ENCODE measurements around the gene TEKTIP1. TPM values are rescaled to one million over a fixed set of nuclear protein-coding genes. Genes with fewer than 3 reads are reported as not detected.
"Not testable (repeated sequence)": the region's sequence is repeated elsewhere in the genome, so short reads cannot be mapped to it uniquely, and the experiment has no call there.

TEKTIP1 gene
- total and polyA plus RNA-seq, 9 donors, result 0.49 to 5.2 (median 3.8) TPM

- DNase-seq, result peak; percentile 48
- no peaks in the 10 kb centered on the region for H3K9me3 ChIP-seq (replicated peaks; ENCODE audit: control insufficient read depth, low read depth, low read length)
- H3K27ac ChIP-seq (ENCODE audit: low read length), result peak overlapping the region; percentile 76
- WGBS (ENCODE audit: insufficient coverage), result 11% methylated on average over 23 of the region's 31 CpGs
- peak overlapping the region; percentile 89 for H3K4me3 ChIP-seq (ENCODE audit: low read length)
- peaks cover 28% of the 10 kb centered on the region for H3K36me3 ChIP-seq (ENCODE audit: control insufficient read depth, insufficient read depth, low read length)
- no peaks in the 10 kb centered on the region for H3K27me3 ChIP-seq (ENCODE audit: control insufficient read depth, insufficient read depth, low read length)
- H3K4me1 ChIP-seq (ENCODE audit: control insufficient read depth, insufficient read depth, low read length), result peaks cover 20% of the 10 kb centered on the region
Observed at GRCh38 chr19:3507371-3508120, 31.4 kb upstream of the TEKTIP1 start.

- WGBS (ENCODE audit: insufficient coverage), result 98% methylated on average over 16 of the region's 18 CpGs
- H3K9me3 ChIP-seq (replicated peaks; ENCODE audit: control insufficient read depth, low read depth, low read length); H3K27me3 ChIP-seq (ENCODE audit: control insufficient read depth, insufficient read depth, low read length); H3K4me3 ChIP-seq (ENCODE audit: low read length); H3K27ac ChIP-seq (ENCODE audit: low read length); DNase-seq: not testable (repeated sequence)
- peaks cover 20% of the 10 kb centered on the region for H3K4me1 ChIP-seq (ENCODE audit: control insufficient read depth, insufficient read depth, low read length)
- H3K36me3 ChIP-seq (ENCODE audit: control insufficient read depth, insufficient read depth, low read length), result peaks cover 34% of the 10 kb centered on the region
Observed at GRCh38 chr19:3508121-3508661, 30.8 kb upstream of the TEKTIP1 start.

GRCh38 chr19:3508771-3509535, 30.0 kb upstream of the TEKTIP1 start:
- 85% methylated on average over 21 of the region's 23 CpGs for WGBS (ENCODE audit: insufficient coverage)
- Histone ChIP-seq H3K4me1 (ENCODE audit: control insufficient read depth, insufficient read depth, low read length) (peaks cover 20% of the 10 kb centered on the region), H3K4me3 (ENCODE audit: low read length) (no peak overlapping the region), H3K36me3 (ENCODE audit: control insufficient read depth, insufficient read depth, low read length) (peaks cover 40% of the 10 kb centered on the region), H3K9me3 (replicated peaks; ENCODE audit: control insufficient read depth, low read depth, low read length) (no peaks in the 10 kb centered on the region), H3K27ac (ENCODE audit: low read length) (no peak overlapping the region), H3K27me3 (ENCODE audit: control insufficient read depth, insufficient read depth, low read length) (no peaks in the 10 kb centered on the region)
- DNase-seq, result no peak

DNA sequence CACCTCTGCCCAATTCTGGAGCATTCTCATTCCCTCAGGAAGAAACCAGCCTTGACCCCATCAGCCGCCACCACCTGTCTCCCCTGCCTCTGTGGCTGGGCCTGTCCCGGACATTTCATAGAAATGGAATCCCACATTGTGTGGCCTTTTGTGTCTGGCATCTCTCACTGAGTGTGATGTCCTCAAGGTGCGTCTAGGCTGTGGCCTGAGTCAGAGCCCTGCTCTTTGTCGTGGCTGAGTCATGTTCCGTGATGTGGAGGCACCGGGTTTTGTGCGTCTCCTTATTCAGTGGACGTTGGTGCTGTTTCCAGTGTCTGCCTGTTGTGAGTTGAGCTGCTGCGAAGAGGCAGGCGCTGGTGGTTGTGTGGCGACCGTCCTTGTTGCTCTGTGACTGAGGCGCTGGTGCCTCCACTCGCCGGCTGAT, 29.4 kb upstream of the TEKTIP1 start:
- Histone ChIP-seq H3K27me3 (ENCODE audit: control insufficient read depth, insufficient read depth, low read length) (no peaks in the 10 kb centered on the region), H3K4me1 (ENCODE audit: control insufficient read depth, insufficient read depth, low read length) (peaks cover 20% of the 10 kb centered on the region), H3K27ac (ENCODE audit: low read length) (no peak overlapping the region), H3K36me3 (ENCODE audit: control insufficient read depth, insufficient read depth, low read length) (peaks cover 42% of the 10 kb centered on the region), H3K4me3 (ENCODE audit: low read length) (no peak overlapping the region), H3K9me3 (replicated peaks; ENCODE audit: control insufficient read depth, low read depth, low read length) (no peaks in the 10 kb centered on the region)
- WGBS (ENCODE audit: insufficient coverage), result 93% methylated on average over 15 of the region's 15 CpGs
- no peak for DNase-seq

GRCh38 chr19:3510727-3511126, 28.2 kb upstream of the TEKTIP1 start:
- H3K27me3 ChIP-seq (ENCODE audit: control insufficient read depth, insufficient read depth, low read length), result no peaks in the 10 kb centered on the region
- no peak overlapping the region for H3K4me3 ChIP-seq (ENCODE audit: low read length)
- peaks cover 16% of the 10 kb centered on the region for H3K4me1 ChIP-seq (ENCODE audit: control insufficient read depth, insufficient read depth, low read length)
- whole genome bisulfite sequencing (ENCODE audit: insufficient coverage), result 85% methylated on average over 20 of the region's 22 CpGs
- no peak for DNase-seq
- peaks cover 42% of the 10 kb centered on the region for H3K36me3 ChIP-seq (ENCODE audit: control insufficient read depth, insufficient read depth, low read length)
- no peaks in the 10 kb centered on the region for H3K9me3 ChIP-seq (replicated peaks; ENCODE audit: control insufficient read depth, low read depth, low read length)
- H3K27ac ChIP-seq (ENCODE audit: low read length), result no peak overlapping the region

DNA sequence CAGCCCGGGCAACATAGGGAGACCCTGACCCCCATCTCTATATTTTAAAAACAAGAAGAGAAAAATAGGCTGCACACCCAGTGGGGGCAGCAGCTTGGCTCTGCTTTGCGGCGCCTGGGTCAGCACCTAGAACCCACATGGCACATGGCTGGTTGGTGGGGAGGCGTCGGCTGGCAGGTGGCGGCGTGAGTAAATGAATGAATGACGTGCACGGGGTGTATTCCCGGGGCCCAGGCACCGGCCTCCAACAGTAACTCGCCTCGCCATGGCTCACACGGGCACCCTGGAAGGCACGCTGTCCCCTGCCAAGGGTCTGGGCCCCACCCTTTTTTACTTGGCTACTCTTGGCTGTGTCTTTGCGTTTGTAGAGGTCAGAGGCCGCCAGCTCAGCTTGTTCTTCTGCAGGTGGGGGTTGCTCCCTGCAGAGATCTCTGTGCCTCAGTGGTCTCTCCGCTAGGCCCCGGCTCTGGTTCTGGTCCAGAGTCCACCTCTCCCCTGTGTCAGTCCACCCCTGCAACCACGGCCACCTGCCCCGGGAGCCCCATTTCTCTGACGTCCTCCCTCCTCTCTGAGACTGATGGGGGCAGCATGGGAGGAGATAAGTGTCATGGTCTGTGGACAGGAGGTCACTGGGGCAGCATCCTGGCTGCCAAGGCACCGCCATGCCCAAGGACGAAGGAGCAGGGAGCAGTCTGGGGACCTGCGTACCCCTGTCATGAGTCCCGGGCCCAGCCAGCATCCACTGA, 27.3 kb upstream of the TEKTIP1 start:
- Histone ChIP-seq H3K9me3 (replicated peaks; ENCODE audit: control insufficient read depth, low read depth, low read length) (no peaks in the 10 kb centered on the region), H3K36me3 (ENCODE audit: control insufficient read depth, insufficient read depth, low read length) (peaks cover 46% of the 10 kb centered on the region), H3K4me3 (ENCODE audit: low read length) (no peak overlapping the region), H3K27me3 (ENCODE audit: control insufficient read depth, insufficient read depth, low read length) (no peaks in the 10 kb centered on the region), H3K4me1 (ENCODE audit: control insufficient read depth, insufficient read depth, low read length) (peaks cover 26% of the 10 kb centered on the region), H3K27ac (ENCODE audit: low read length) (no peak overlapping the region)
- DNase-seq, result no peak
- WGBS (ENCODE audit: insufficient coverage), result 90% methylated on average over 17 of the region's 26 CpGs

GRCh38 chr19:3512562-3513228, 26.3 kb upstream of the TEKTIP1 start:
- Histone ChIP-seq H3K4me3 (ENCODE audit: low read length) (no peak overlapping the region), H3K36me3 (ENCODE audit: control insufficient read depth, insufficient read depth, low read length) (peaks cover 46% of the 10 kb centered on the region), H3K27ac (ENCODE audit: low read length) (no peak overlapping the region), H3K9me3 (replicated peaks; ENCODE audit: control insufficient read depth, low read depth, low read length) (no peaks in the 10 kb centered on the region), H3K27me3 (ENCODE audit: control insufficient read depth, insufficient read depth, low read length) (no peaks in the 10 kb centered on the region), H3K4me1 (ENCODE audit: control insufficient read depth, insufficient read depth, low read length) (peaks cover 22% of the 10 kb centered on the region)
- no peak for DNase-seq
- 90% methylated on average over 10 of the region's 17 CpGs for WGBS (ENCODE audit: insufficient coverage)

GRCh38 chr19:3513229-3514140, 25.5 kb upstream of the TEKTIP1 start:
- Histone ChIP-seq H3K9me3 (replicated peaks; ENCODE audit: control insufficient read depth, low read depth, low read length) (no peaks in the 10 kb centered on the region), H3K27me3 (ENCODE audit: control insufficient read depth, insufficient read depth, low read length) (no peaks in the 10 kb centered on the region), H3K27ac (ENCODE audit: low read length) (no peak overlapping the region), H3K4me3 (ENCODE audit: low read length) (no peak overlapping the region), H3K36me3 (ENCODE audit: control insufficient read depth, insufficient read depth, low read length) (peaks cover 48% of the 10 kb centered on the region), H3K4me1 (ENCODE audit: control insufficient read depth, insufficient read depth, low read length) (peaks cover 18% of the 10 kb centered on the region)
- DNase-seq, result no peak
- 71% methylated on average over 18 of the region's 23 CpGs for WGBS (ENCODE audit: insufficient coverage)

- Histone ChIP-seq H3K4me3 (ENCODE audit: low read length) (no peak overlapping the region), H3K36me3 (ENCODE audit: control insufficient read depth, insufficient read depth, low read length) (peaks cover 52% of the 10 kb centered on the region), H3K27me3 (ENCODE audit: control insufficient read depth, insufficient read depth, low read length) (no peaks in the 10 kb centered on the region), H3K27ac (ENCODE audit: low read length) (no peak overlapping the region), H3K9me3 (replicated peaks; ENCODE audit: control insufficient read depth, low read depth, low read length) (no peaks in the 10 kb centered on the region), H3K4me1 (ENCODE audit: control insufficient read depth, insufficient read depth, low read length) (peaks cover 14% of the 10 kb centered on the region)
- 82% methylated on average over 12 of the region's 12 CpGs for WGBS (ENCODE audit: insufficient coverage)
- no peak for DNase-seq
Observed at GRCh38 chr19:3514930-3515329, 24.0 kb upstream of the TEKTIP1 start.
